T-helper 2 cell treated with Interferon-gamma antibody and Interleukin-4, amounts not matched to agents 5 μg/mL and 100 μg/mL, for 36 hours (primary cell): Measurements from ENCODE around the gene HAUS8.

ENCODE experiments used
- DNase-seq: peaks from one replicate; pipeline ENCODE4 v3.0.0; 2021; ENCODE audit warnings: low spot score
- H3K27ac Mint-ChIP-seq: one replicate; pipeline ENCODE4 v1.8.0; 2021; ENCODE audit warnings: mild to moderate bottlenecking, mixed read lengths
- H3K27me3 Mint-ChIP-seq: one replicate; pipeline ENCODE4 v1.8.0; 2021; ENCODE audit warnings: low read depth, mixed read lengths
- H3K36me3 Mint-ChIP-seq: one replicate; pipeline ENCODE4 v1.8.0; 2021; ENCODE audit warnings: low read depth, mixed read lengths
- H3K4me1 Mint-ChIP-seq: one replicate; pipeline ENCODE4 v1.8.0; 2021; ENCODE audit warnings: low read depth, mixed read lengths
- H3K4me3 Mint-ChIP-seq: one replicate; pipeline ENCODE4 v1.8.0; 2022; ENCODE audit warnings: mild to moderate bottlenecking, moderate library complexity, mixed read lengths
- H3K9me3 Mint-ChIP-seq: one replicate; pipeline ENCODE4 v1.8.0; 2021; ENCODE audit warnings: mixed read lengths

The HAUS8 gene

GRCh38 chr19:17049711-17050280 is 25.5 kb downstream of the HAUS8 start:
- no peaks in the 10 kb centered on the region for H3K9me3 Mint-ChIP-seq
- H3K4me3 Mint-ChIP-seq: no peak overlapping the region
- no peaks in the 10 kb centered on the region for H3K4me1 Mint-ChIP-seq
- H3K36me3 Mint-ChIP-seq: peaks cover 33% of the 10 kb centered on the region
- DNase-seq: no peak
- H3K27me3 Mint-ChIP-seq: no peaks in the 10 kb centered on the region
- H3K27ac Mint-ChIP-seq: no peak overlapping the region

GRCh38 chr19:17048885-17049453 is 26.3 kb downstream of the HAUS8 start:
- H3K4me1 Mint-ChIP-seq: no peaks in the 10 kb centered on the region
- DNase-seq: no peak
- no peaks in the 10 kb centered on the region for H3K9me3 Mint-ChIP-seq
- H3K27me3 Mint-ChIP-seq: no peaks in the 10 kb centered on the region
- H3K27ac Mint-ChIP-seq: no peak overlapping the region
- H3K36me3 Mint-ChIP-seq: peaks cover 29% of the 10 kb centered on the region
- H3K4me3 Mint-ChIP-seq: no peak overlapping the region

- no peaks in the 10 kb centered on the region for H3K4me1 Mint-ChIP-seq
- H3K27ac Mint-ChIP-seq: no peak overlapping the region
- no peak overlapping the region for H3K4me3 Mint-ChIP-seq
- H3K36me3 Mint-ChIP-seq: peaks cover 12% of the 10 kb centered on the region
- no peaks in the 10 kb centered on the region for H3K9me3 Mint-ChIP-seq
- no peaks in the 10 kb centered on the region for H3K27me3 Mint-ChIP-seq
- no peak for DNase-seq
Observed at GRCh38 chr19:17045907-17046502, 29.2 kb downstream of the HAUS8 start.

- H3K27me3 Mint-ChIP-seq: no peaks in the 10 kb centered on the region
- H3K4me1 Mint-ChIP-seq: no peaks in the 10 kb centered on the region
- H3K27ac Mint-ChIP-seq: no peak overlapping the region
- peaks cover 5% of the 10 kb centered on the region for H3K36me3 Mint-ChIP-seq
- no peak for DNase-seq
- no peak overlapping the region for H3K4me3 Mint-ChIP-seq
- no peaks in the 10 kb centered on the region for H3K9me3 Mint-ChIP-seq
Observed at GRCh38 chr19:17043744-17044143, 31.5 kb downstream of the HAUS8 start.

- no peaks in the 10 kb centered on the region for H3K36me3 Mint-ChIP-seq
- H3K4me3 Mint-ChIP-seq: no peak overlapping the region
- H3K4me1 Mint-ChIP-seq: no peaks in the 10 kb centered on the region
- no peak overlapping the region for H3K27ac Mint-ChIP-seq
- no peaks in the 10 kb centered on the region for H3K9me3 Mint-ChIP-seq
- DNase-seq: no peak
- no peaks in the 10 kb centered on the region for H3K27me3 Mint-ChIP-seq
Observed at GRCh38 chr19:17041976-17042375, 33.3 kb downstream of the HAUS8 start.

GRCh38 chr19:17037966-17038500 is 37.2 kb downstream of the HAUS8 start:
- Mint-ChIP-seq H3K36me3 (no peaks in the 10 kb centered on the region), H3K4me1 (no peaks in the 10 kb centered on the region), H3K27ac (no peak overlapping the region), H3K9me3 (no peaks in the 10 kb centered on the region), H3K27me3 (no peaks in the 10 kb centered on the region), H3K4me3 (no peak overlapping the region)
- no peak for DNase-seq

GRCh38 chr19:17037184-17037583 is 38.1 kb downstream of the HAUS8 start:
- H3K4me1 Mint-ChIP-seq: no peaks in the 10 kb centered on the region
- H3K9me3 Mint-ChIP-seq: no peaks in the 10 kb centered on the region
- no peak overlapping the region for H3K27ac Mint-ChIP-seq
- H3K27me3 Mint-ChIP-seq: peaks cover 2% of the 10 kb centered on the region
- no peak overlapping the region for H3K4me3 Mint-ChIP-seq
- no peak for DNase-seq
- no peaks in the 10 kb centered on the region for H3K36me3 Mint-ChIP-seq

- Mint-ChIP-seq H3K27me3 (peaks cover 2% of the 10 kb centered on the region), H3K27ac (no peak overlapping the region)
- no peak for DNase-seq
Observed at GRCh38 chr19:17036640-17037039, 38.6 kb downstream of the HAUS8 start.

GRCh38 chr19:17035842-17036424 is 39.3 kb downstream of the HAUS8 start:
- no peaks in the 10 kb centered on the region for H3K4me1 Mint-ChIP-seq
- DNase-seq: no peak
- H3K27me3 Mint-ChIP-seq: peaks cover 2% of the 10 kb centered on the region
- H3K27ac Mint-ChIP-seq: no peak overlapping the region
- H3K9me3 Mint-ChIP-seq: no peaks in the 10 kb centered on the region
- no peak overlapping the region for H3K4me3 Mint-ChIP-seq
- H3K36me3 Mint-ChIP-seq: no peaks in the 10 kb centered on the region

More at GRCh38 chr19:17036640-17037039, 38.6 kb downstream of the HAUS8 start:
- no peaks in the 10 kb centered on the region for H3K36me3 Mint-ChIP-seq
- H3K4me1 Mint-ChIP-seq: no peaks in the 10 kb centered on the region
- H3K4me3 Mint-ChIP-seq: no peak overlapping the region
- no peaks in the 10 kb centered on the region for H3K9me3 Mint-ChIP-seq

- Mint-ChIP-seq H3K27me3 (peaks cover 22% of the 10 kb centered on the region), H3K36me3 (peaks cover 1% of the 10 kb centered on the region), H3K4me3 (no peak overlapping the region), H3K4me1 (no peaks in the 10 kb centered on the region), H3K27ac (no peak overlapping the region), H3K9me3 (no peaks in the 10 kb centered on the region)
- DNase-seq: no peak
Observed at GRCh38 chr19:17031741-17032140, 43.5 kb downstream of the HAUS8 start.

- H3K4me1 Mint-ChIP-seq: peaks cover 3% of the 10 kb centered on the region
- H3K27me3 Mint-ChIP-seq: peaks cover 52% of the 10 kb centered on the region
- H3K36me3 Mint-ChIP-seq: peaks cover 4% of the 10 kb centered on the region
- peaks cover 4% of the 10 kb centered on the region for H3K9me3 Mint-ChIP-seq
- DNase-seq: no peak
- H3K4me3 Mint-ChIP-seq: no peak overlapping the region
- H3K27ac Mint-ChIP-seq: no peak overlapping the region
Observed at GRCh38 chr19:17027535-17027975, 47.7 kb downstream of the HAUS8 start.

- Mint-ChIP-seq H3K4me1 (peaks cover 3% of the 10 kb centered on the region), H3K27me3 (peaks cover 52% of the 10 kb centered on the region), H3K36me3 (peaks cover 4% of the 10 kb centered on the region), H3K9me3 (peaks cover 4% of the 10 kb centered on the region), H3K4me3 (peak within 1 kb of the TSS; percentile 22), H3K27ac (no peak within 1 kb of the TSS)
- no peak for DNase-seq
Observed at GRCh38 chr19:17026706-17027534, 48.3 kb downstream of the HAUS8 start, which contains the start of gene CPAMD8. Gene CPAMD8, minus strand, starts transcription at chr19:17026810. Its CDS starts 168 bp downstream, at chr19:17026642.

GRCh38 chr19:17025991-17026658 is 49.1 kb downstream of the HAUS8 start:
- Mint-ChIP-seq H3K27ac (no peak overlapping the region), H3K27me3 (peaks cover 52% of the 10 kb centered on the region), H3K4me3 (peak overlapping the region; percentile 22), H3K9me3 (peaks cover 4% of the 10 kb centered on the region), H3K36me3 (peaks cover 4% of the 10 kb centered on the region), H3K4me1 (peaks cover 3% of the 10 kb centered on the region)
- DNase-seq: no peak
